WERI-Rb-1 (cell line): ENCODE data around the gene FOSL1.

Experiments
- DNase-seq: peaks from one replicate; pipeline ENCODE4 v3.0.0-alpha.2; 2020
- H3K27ac ChIP-seq: fragments of 250-450 bp; sonication (Bioruptor Pico); 2 replicates; pipeline ENCODE4 v1.5.1; 2020; ENCODE audit warnings: mild to moderate bottlenecking, moderate library complexity
- H3K27me3 ChIP-seq: fragments of 250-450 bp; sonication (Bioruptor Pico); 2 replicates; pipeline ENCODE4 v1.5.1; 2021; ENCODE audit warnings: mild to moderate bottlenecking, low read depth, moderate library complexity; ENCODE audit not compliant: insufficient read depth, severe bottlenecking
- H3K36me3 ChIP-seq: fragments of 250-450 bp; sonication (Bioruptor Pico); 2 replicates; pipeline ENCODE4 v1.5.1; 2020; ENCODE audit warnings: mild to moderate bottlenecking, moderate library complexity
- H3K4me3 ChIP-seq: 2 replicates; pipeline ENCODE4 v1.5.1; 2011; ENCODE audit warnings: low read depth, mild to moderate bottlenecking, control low read depth, low read length
- H3K9me3 ChIP-seq: fragments of 250-450 bp; sonication (Bioruptor Pico); 2 replicates; pipeline ENCODE4 v1.5.1; 2021; ENCODE audit warnings: mild to moderate bottlenecking, moderate library complexity; ENCODE audit not compliant: severe bottlenecking
- CTCF ChIP-seq: IDR thresholded peaks from 2 replicates; pipeline ENCODE4 v1.5.1; 2011; ENCODE audit warnings: low read depth, mild to moderate bottlenecking, control low read depth, inconsistent platforms, low read length

FOSL1 gene

GRCh38 chr11:65900125-65900898 lies at the start of gene FOSL1:
TSS of gene FOSL1 (minus strand) at chr11:65900388. CDS start at chr11:65900339, 49 bp downstream.
- H3K27me3 ChIP-seq = no peaks in the 10 kb centered on the region
- H3K27ac ChIP-seq = no peak within 1 kb of the TSS
- DNase-seq = peak; percentile 77
- no peaks in the 10 kb centered on the region for H3K9me3 ChIP-seq
- no peaks in the 10 kb centered on the region for H3K36me3 ChIP-seq
- no peak for TF ChIP-seq CTCF
- peak within 1 kb of the TSS; percentile 56 for H3K4me3 ChIP-seq

DNA sequence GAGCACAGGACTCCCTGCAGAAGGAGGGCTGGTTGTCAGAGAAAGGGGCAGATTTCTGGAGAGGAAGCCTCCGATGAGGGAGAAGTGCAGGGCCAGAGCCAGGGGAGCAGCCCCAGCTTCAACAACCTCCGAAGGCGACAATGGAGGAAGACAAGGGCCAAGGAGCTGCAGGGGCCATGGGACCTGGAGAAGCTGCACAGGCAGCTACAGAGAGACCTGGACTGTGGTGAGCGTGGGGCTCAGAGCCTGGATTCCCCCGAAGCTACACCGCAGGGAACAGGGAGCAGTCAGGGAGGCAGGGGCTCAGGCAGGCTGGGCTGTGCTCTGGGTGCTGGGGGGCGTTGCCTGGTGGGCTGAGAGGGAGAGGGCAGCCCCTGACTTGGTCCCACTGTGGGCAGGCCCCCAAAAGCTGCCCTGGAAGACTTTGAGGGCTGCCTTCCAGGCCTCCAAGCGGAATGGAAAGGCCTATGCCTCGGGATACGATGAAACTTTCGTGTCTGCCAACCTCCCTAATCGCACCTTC lies 47.5 kb upstream of the FOSL1 start:
- no peak overlapping the region for H3K27ac ChIP-seq
- TF ChIP-seq CTCF = no peak
- no peak for DNase-seq

DNA sequence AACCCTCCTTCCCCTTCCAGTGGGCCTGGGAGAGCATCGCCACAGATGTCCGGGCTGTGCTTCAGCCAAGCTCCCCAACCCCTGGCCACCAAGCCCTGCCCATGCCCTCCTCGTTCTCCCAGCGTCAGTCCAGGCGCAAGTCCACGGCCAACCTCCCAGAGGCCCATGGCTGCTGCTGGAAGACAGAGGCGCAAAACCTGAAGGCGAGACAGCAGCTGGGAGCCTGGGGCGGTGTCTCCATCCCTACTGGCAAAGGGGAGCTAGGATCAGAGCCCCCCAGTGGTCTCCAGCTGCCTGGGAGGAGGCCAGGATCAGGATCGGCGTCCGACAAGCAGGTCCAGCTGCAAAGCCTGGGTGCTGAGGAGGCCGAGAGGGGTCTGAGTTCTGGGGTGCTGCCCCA lies 46.9 kb upstream of the FOSL1 start:
- Histone ChIP-seq H3K27me3 (no peaks in the 10 kb centered on the region), H3K9me3 (no peaks in the 10 kb centered on the region), H3K36me3 (no peaks in the 10 kb centered on the region), H3K4me3 (no peak overlapping the region), H3K27ac (no peak overlapping the region)
- DNase-seq = no peak
- TF ChIP-seq CTCF = no peak

More for the DNA sequence above, 47.5 kb upstream of the FOSL1 start:
- Histone ChIP-seq H3K36me3 (no peaks in the 10 kb centered on the region), H3K4me3 (no peak overlapping the region), H3K27me3 (no peaks in the 10 kb centered on the region), H3K9me3 (no peaks in the 10 kb centered on the region)

DNA sequence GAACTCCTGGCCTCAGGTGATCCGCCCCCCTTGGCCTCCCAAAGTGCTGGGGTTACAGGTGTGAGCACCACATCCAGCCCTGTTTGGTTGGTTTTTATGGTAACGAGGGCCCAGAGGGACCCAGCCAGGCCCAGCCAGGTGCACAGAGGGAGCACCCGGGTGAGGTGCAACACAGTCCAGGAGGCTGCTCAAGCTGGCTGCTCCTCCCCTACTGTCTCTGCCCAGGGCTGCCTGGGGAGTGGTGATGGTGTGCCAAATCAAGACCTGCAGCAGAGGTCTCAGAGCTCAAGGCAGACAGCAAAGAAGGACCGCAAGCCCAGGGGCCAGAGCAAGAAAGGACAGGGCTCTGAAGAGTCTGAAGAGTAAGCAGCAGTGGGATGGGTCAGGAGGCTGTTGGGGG lies 46.5 kb upstream of the FOSL1 start:
- no peak overlapping the region for H3K27ac ChIP-seq
- TF ChIP-seq CTCF = no peak
- H3K36me3 ChIP-seq = no peaks in the 10 kb centered on the region
- no peaks in the 10 kb centered on the region for H3K27me3 ChIP-seq
- no peaks in the 10 kb centered on the region for H3K9me3 ChIP-seq
- no peak overlapping the region for H3K4me3 ChIP-seq
- no peak for DNase-seq

- no peak for TF ChIP-seq CTCF
- Histone ChIP-seq H3K36me3 (no peaks in the 10 kb centered on the region), H3K9me3 (no peaks in the 10 kb centered on the region), H3K27ac (no peak overlapping the region), H3K27me3 (no peaks in the 10 kb centered on the region), H3K4me3 (no peak overlapping the region)
- DNase-seq = no peak
Observed at GRCh38 chr11:65945941-65946558, 45.9 kb upstream of the FOSL1 start.
